ENCODE results near the gene ACER3. TPM values are rescaled to one million over a fixed set of nuclear protein-coding genes. Genes with fewer than 3 reads are reported as not detected.

Gene ACER3
- total RNA-seq, 2 donors from 2014 or later: 12.5 to 18.1 TPM

DNA sequence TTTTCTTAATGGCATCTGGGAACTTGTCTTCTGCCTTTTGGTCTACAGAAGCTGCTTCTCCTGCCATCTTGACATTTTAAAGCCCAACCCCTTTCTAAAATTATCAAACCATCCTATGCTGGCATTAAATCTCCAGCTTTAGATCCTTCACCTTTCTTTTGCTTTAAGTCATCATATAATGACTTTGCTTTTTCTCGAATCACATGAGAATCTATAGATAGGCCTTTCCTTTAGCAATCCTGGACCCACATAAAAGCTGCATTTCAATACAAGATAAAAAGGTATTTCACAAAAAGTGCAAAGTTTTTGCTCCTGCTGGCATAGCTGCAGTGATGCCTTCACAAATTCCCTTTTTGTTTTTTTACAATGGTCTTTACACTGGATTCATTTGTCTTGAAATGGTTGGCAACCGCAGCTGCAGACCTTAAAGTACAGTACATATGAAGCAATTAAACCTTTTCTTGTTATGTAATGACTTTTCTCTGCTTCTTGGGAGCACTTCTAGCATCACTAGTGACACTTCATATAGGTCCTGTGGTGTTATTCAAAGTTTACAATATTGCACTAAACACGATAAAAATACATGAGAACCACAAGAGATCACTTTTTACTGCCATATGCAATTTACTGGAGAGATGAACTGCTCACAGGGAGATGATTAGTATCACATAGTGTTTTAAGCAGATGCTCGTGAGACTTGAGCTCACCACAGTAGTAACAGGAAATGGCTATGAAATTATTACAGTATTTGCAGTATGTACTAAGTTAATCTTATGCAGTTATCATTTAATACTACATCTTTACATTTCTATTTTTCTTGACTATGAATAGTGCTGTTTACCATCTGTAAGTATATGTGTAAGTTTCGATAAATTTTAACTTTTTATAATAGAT is 41.6 kb downstream of the ACER3 start:
- DNase-seq: no peak
- no peak for ATAC-seq
- intact Hi-C loops (cut with DNase I): no loop called here

DNA sequence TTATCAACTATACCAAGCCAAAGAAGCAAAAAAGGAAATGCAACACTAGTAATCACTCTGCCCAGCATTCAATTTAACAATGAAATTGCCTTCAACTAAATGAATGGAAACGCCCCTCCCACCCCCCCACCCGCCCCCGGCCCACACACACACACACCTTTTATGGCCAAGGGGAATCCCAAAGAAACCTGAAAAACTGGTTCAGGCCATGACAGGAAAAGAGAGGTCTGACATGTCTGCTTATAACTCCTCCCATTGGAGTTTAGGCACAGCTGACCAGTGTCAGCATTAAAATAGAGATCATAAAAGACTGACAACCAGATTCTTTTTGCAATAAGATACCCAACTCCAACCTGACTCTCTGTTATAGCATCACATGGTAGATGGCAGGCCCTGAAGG is 42.6 kb downstream of the ACER3 start:
- intact Hi-C loops (cut with DNase I): no loop called here
- DNase-seq (no peak), ATAC-seq (no peak)

DNA sequence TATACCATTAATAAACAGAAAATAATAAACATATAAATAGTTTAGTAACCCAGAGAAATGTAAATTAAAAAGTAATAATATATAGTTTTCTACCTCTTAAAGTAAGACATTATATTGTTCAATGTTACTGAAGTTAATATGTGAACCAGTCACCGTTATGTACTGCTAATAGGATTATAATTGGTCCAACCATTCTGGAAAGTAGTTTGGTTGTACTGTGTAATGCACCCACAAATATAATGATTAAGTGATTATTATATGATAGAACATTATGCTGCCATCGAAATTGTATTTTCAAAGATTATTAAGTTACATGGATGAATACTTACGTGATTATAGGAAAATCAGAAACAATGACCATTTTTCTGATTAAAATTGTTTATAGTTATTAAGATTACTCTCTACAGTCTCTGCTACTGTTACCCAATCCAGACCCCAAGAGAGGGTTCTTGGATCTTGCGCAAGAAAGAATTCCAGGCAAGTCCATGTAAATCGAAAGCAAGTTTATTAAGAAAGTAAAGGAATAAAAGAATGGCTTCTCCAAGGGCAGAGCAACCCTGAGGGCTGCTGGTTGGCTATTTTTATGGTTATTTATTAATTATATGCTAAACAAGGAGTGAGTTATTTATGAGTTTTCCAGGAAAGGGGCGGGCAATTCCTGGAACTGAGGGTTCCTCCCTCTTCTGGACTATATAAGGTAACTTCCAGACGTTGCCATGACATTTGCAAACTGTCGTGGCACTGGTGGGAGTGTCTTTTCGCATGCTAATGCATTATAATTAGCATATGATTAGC is 50.1 kb downstream of the ACER3 start:
- peak; percentile 36 for DNase-seq
- peak; percentile 47 to 82 for ATAC-seq
- intact Hi-C loops (cut with DNase I): loop anchor here in 1 of 2 donors (10.0 kb wide), 1 partner anchor 176 kb away; no protein-coding TSS in a partner anchor

DNA sequence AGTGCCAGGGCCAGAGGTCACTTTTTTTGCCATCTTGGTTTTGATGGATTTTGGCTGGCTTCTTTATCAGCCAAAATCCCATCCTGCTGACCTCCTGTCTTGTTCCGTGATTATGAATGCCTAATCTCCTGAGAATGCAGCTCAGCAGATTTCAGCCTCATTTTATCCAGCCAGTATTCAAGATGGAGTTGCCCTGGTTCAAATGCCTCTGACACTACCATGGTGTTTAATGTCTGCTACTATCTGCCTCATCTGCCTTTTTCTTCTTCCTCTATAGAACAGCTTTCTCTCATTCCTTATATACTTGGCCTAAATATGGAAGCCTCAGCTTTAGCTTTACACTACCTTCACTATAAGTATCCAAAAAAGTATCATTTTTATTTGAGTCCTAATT is 50.7 kb downstream of the ACER3 start:
- intact Hi-C loops (cut with DNase I): loop anchor here in 1 of 2 donors (10.0 kb wide), 1 partner anchor 177 kb away; no protein-coding TSS in a partner anchor
- DNase-seq: no peak
- ATAC-seq: no peak

DNA sequence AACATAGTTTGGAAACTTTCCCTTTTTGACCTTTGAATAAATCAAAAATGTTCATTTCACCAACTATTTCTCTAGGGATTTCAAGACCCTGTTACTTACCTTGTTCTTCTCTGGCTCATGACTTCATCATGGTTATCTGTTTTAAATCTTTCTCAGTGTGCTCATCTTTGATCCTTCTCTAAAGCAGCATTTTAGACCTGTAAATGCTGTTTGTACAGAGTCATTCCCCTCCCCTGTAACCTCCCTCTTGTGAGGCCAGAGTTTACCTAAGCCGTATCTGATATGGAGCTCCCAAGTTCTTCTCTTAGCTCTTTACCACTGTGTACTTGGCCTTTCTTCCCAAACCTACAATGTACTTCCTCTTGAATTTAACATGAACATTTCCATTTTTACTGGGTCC is 56.0 kb downstream of the ACER3 start:
- ATAC-seq (no peak), DNase-seq (no peak)
- intact Hi-C loops (cut with DNase I): loop anchor here (5.0 to 10.0 kb wide), 3 partner anchors 109 to 184 kb away; no protein-coding TSS in a partner anchor

DNA sequence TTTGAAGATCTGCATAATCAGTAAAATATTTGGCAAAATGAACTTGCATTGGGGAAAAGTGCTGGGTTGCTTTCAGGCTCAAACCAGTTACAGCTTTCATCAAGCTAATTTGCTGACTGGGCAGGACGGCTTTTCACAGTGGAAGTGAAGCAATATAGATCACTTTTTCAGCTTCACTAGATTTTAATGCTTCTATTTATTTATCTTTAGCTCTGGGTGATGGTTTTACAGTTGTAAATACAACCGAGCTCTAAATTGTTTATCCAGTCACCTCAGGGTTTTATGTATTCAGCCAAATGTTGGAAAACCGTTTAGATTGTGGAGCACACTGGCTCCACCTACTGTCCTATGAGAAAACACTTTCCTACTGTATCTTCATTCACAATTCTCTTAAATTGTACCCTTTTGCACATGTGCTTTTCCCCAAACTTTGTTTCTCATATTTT is 58.2 kb downstream of the ACER3 start:
- DNase-seq: no peak
- intact Hi-C loops (cut with DNase I): loop anchor here (1.0 to 10.0 kb wide), 5 partner anchors 58 to 187 kb away; partner anchors contain the start of gene ACER3 (in 1 of the 2)
- peak; percentile 66 to 90 for ATAC-seq

- intact Hi-C loops (cut with DNase I): loop anchor here (2.0 to 10.0 kb wide), 4 partner anchors 59 to 187 kb away; partner anchors contain the start of gene ACER3 (in 1 of the 2)
- DNase-seq (no peak), ATAC-seq (no peak)
Measured at GRCh38 chr11:76919467-76919866, 58.7 kb downstream of the ACER3 start.

DNA sequence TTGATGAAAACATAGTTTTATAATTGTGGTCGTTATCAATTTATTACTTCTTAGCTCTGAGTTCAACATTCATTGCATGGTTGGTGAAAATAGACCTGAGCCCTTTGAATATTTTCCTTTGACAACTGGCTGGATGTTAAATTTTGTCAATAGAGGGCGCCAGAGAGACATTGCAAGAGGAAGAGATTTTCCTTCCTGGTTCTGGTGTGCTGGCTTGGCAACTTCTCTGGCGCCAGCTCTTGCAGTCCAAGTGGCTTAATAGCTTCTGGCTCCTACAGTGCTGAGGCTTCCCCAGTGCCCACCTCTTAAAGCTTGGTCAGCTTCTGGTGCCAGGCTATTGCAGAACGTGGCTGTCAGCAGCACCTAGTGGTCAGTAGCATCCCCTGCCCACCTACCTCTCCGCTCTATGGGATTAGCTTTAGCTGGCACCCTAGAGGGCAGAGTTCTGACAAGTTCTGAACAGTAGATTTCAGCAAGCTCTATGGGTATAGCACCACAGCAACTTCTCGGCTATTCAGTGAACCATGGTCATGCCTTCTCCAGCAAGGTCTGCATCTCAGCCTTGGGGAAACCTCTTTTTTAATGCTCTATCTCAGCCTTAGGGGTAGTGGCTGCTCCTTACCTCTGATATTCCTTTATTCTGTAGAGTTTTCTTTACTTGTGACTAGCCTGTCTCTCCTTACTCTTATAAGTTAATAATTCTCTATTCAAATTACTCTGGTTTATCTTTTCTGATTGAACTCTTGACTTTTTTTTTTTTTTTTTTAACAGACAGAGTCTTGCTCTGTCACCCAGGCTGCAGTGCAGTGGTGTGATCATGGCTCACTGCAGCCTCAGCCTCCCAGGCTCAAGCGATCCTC is 59.4 kb downstream of the ACER3 start:
- ATAC-seq (peak; percentile 93 to 97), DNase-seq (peak; percentile 78)
- intact Hi-C loops (cut with DNase I): loop anchor here (2.0 to 10.0 kb wide), 4 partner anchors 59 to 188 kb away; partner anchors contain the start of gene ACER3 (in 1 of the 2)

DNA sequence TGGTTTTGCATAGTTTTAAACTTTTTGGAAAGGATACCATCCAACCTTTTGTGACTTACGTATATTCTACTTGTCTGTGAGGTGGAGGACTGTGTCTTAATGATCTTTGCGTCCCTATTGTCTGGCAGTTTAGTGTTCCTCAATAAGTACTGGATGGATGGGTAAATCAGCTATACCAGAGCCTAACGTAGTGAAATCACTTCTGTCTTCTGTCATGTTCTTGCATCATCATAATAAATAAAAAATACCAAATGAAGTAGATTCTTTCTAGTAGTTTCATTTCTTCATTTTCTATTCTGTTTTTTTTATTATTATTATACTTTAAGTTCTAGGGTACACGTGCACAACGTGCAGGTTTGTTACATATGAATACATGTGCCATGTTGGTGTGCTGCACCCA is 66.4 kb downstream of the ACER3 start:
- no peak for ATAC-seq
- no peak for DNase-seq
- intact Hi-C loops (cut with DNase I): no loop called here

GRCh38 chr11:76935042-76935441 is 74.3 kb downstream of the ACER3 start:
- ATAC-seq (no peak), DNase-seq (no peak)
- intact Hi-C loops (cut with DNase I): no loop called here

- DNase-seq: no peak
- intact Hi-C loops (cut with DNase I): no loop called here
- no peak for ATAC-seq
Measured at GRCh38 chr11:76939219-76939631, 78.5 kb downstream of the ACER3 start.

GRCh38 chr11:76944225-76944624 is 83.5 kb downstream of the ACER3 start:
- intact Hi-C loops (cut with DNase I): no loop called here
- no peak for DNase-seq
- no peak for ATAC-seq

- no peak for DNase-seq
- intact Hi-C loops (cut with DNase I): no loop called here
- no peak for ATAC-seq
Measured at GRCh38 chr11:76946223-76946622, 85.5 kb downstream of the ACER3 start.

GRCh38 chr11:76947190-76947589 is 86.5 kb downstream of the ACER3 start:
- DNase-seq (no peak), ATAC-seq (no peak)
- intact Hi-C loops (cut with DNase I): no loop called here

DNA sequence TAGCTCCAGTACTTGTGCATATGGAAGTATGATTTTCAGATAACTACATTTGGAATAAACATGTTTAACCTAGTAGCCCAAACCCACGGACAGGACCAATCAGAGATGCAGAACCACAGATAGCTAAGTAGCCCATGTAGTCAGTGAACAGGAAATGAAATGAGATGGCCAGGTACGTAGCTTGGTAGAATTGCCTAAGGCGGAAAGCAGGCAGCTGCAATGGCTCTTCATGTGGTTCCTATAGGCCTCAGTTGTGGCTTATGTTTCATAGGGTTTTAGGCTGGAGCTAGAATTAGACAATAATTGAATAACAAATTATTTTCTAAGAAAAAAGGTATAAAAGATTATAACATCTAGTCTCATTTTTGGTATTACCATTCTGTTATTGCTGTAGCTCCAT is 87.1 kb downstream of the ACER3 start:
- intact Hi-C loops (cut with DNase I): no loop called here
- DNase-seq: no peak
- ATAC-seq: no peak

DNA sequence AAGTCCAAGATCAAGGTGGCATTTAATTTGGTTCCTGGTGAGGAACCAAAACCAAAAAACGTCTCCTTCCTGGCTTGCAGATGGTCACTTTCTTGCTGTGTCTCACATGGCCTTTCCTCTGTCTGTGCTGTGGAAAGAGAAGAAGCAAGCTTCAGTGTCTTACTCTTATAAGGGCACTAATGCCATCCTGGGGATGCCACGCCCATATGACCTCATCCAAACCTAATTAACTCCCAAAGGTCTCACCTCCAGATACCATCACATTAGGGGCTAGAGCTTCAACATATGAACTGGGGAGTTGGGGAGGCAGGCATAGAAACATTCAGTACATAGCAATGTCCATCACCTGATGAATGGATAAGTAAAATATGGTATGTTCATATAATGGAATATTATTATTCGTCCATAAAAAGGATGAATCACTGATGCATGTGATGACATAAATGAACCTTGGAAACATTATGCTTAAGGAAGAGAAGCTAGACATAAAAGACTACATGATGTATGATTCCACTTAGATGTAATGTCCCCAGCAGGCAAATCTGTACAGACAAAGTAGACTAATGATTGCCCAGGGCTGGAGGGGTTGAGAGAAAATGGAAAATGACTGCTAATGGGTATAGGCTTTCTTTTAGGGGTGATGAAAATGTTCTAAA is 94.9 kb downstream of the ACER3 start:
- DNase-seq (no peak), ATAC-seq (no peak)
- intact Hi-C loops (cut with DNase I): no loop called here

GRCh38 chr11:76962583-76963416 is 102.1 kb downstream of the ACER3 start:
- no peak for DNase-seq
- no peak for ATAC-seq
- intact Hi-C loops (cut with DNase I): no loop called here
